ENCODE results near the gene PLRG1. TPM values are rescaled to one million over a fixed set of nuclear protein-coding genes. Genes with fewer than 3 reads are reported as not detected.

The PLRG1 gene
- total and polyA plus RNA-seq, 9 donors = 26.5 to 90.9 (median 61.5) TPM

GRCh38 chr4:154583677-154584076, 33.5 kb upstream of the PLRG1 start:
- Histone ChIP-seq H3K27ac (no peak overlapping the region), H3K4me1 (ENCODE audit: insufficient read depth) (no peaks in the 10 kb centered on the region), H3K4me3 (no peak overlapping the region), H3K9me3 (no peaks in the 10 kb centered on the region), H3K27me3 (no peaks in the 10 kb centered on the region), H3K36me3 (no peaks in the 10 kb centered on the region)
- TF ChIP-seq CTCF (IDR thresholded peaks at IDR 0.05) (no peak), EP300 (IDR thresholded peaks at IDR 0.05) (no peak), POLR2A (IDR thresholded peaks at IDR 0.05) (no peak)
- intact Hi-C loops (cut with DNase I) = no loop called here
- DNase-seq = no peak

- no peak for DNase-seq
- WGBS, 3 donors = 81 to 88% (median 85%) methylated on average over 3 of the region's 3 CpGs
Measured at GRCh38 chr4:154583230-154583629, 33.0 kb upstream of the PLRG1 start.

GRCh38 chr4:154582723-154583122, 32.5 kb upstream of the PLRG1 start:
- H3K4me3 ChIP-seq = no peak overlapping the region
- no peaks in the 10 kb centered on the region for H3K4me1 ChIP-seq (ENCODE audit: insufficient read depth)
- intact Hi-C loops (cut with DNase I) = no loop called here
- no peaks in the 10 kb centered on the region for H3K27me3 ChIP-seq
- DNase-seq = no peak
- no peaks in the 10 kb centered on the region for H3K36me3 ChIP-seq
- H3K27ac ChIP-seq = no peak overlapping the region
- no peak for TF ChIP-seq EP300 (IDR thresholded peaks at IDR 0.05)
- TF ChIP-seq POLR2A (IDR thresholded peaks at IDR 0.05) = no peak
- no peak for TF ChIP-seq CTCF (IDR thresholded peaks at IDR 0.05)
- no peaks in the 10 kb centered on the region for H3K9me3 ChIP-seq
- 30 to 54% (median 53%) methylated on average over 2 of the region's 2 CpGs for WGBS, 3 donors

More at GRCh38 chr4:154583230-154583629, 33.0 kb upstream of the PLRG1 start:
- no peak overlapping the region for H3K4me3 ChIP-seq
- no peaks in the 10 kb centered on the region for H3K36me3 ChIP-seq
- no peak overlapping the region for H3K27ac ChIP-seq
- no peaks in the 10 kb centered on the region for H3K9me3 ChIP-seq
- intact Hi-C loops (cut with DNase I) = no loop called here
- no peaks in the 10 kb centered on the region for H3K27me3 ChIP-seq
- TF ChIP-seq POLR2A (IDR thresholded peaks at IDR 0.05) = no peak
- no peak for TF ChIP-seq CTCF (IDR thresholded peaks at IDR 0.05)
- no peak for TF ChIP-seq EP300 (IDR thresholded peaks at IDR 0.05)
- H3K4me1 ChIP-seq (ENCODE audit: insufficient read depth) = no peaks in the 10 kb centered on the region

GRCh38 chr4:154579927-154580326, 29.7 kb upstream of the PLRG1 start:
- no peaks in the 10 kb centered on the region for H3K36me3 ChIP-seq
- no peak overlapping the region for H3K27ac ChIP-seq
- H3K27me3 ChIP-seq = no peaks in the 10 kb centered on the region
- no peaks in the 10 kb centered on the region for H3K9me3 ChIP-seq
- no peak for DNase-seq
- H3K4me3 ChIP-seq = no peak overlapping the region
- TF ChIP-seq CTCF (IDR thresholded peaks at IDR 0.05) (no peak), POLR2A (IDR thresholded peaks at IDR 0.05) (no peak), EP300 (IDR thresholded peaks at IDR 0.05) (no peak)
- H3K4me1 ChIP-seq (ENCODE audit: insufficient read depth) = no peaks in the 10 kb centered on the region
- intact Hi-C loops (cut with DNase I) = no loop called here

- Histone ChIP-seq H3K9me3 (no peaks in the 10 kb centered on the region), H3K4me1 (ENCODE audit: insufficient read depth) (no peaks in the 10 kb centered on the region), H3K36me3 (no peaks in the 10 kb centered on the region), H3K4me3 (no peak overlapping the region), H3K27me3 (no peaks in the 10 kb centered on the region), H3K27ac (no peak overlapping the region)
- WGBS, 3 donors = 64 to 79% (median 68%) methylated on average over 1 of the region's 1 CpG
- intact Hi-C loops (cut with DNase I) = no loop called here
- no peak for DNase-seq
- no peak for TF ChIP-seq POLR2A (IDR thresholded peaks at IDR 0.05)
- no peak for TF ChIP-seq CTCF (IDR thresholded peaks at IDR 0.05)
- TF ChIP-seq EP300 (IDR thresholded peaks at IDR 0.05) = no peak
Measured at GRCh38 chr4:154578919-154579318, 28.7 kb upstream of the PLRG1 start.
